Sigmoid colon (tissue), 4 donors: ENCODE measurements around the gene MS4A1.

Experiments used
- CTCF ChIP-seq, 4 experiments: fragments of 450-650 bp in 3 of 4; fragments of 200-600 bp in 1 of 4; IDR thresholded peaks; one replicate each; pipeline ENCODE4 v1.5.1; 2016 to 2019; ENCODE audit warnings: antibody characterized with exemption in 4 of 4, mild to moderate bottlenecking in 3 of 4, moderate library complexity in 2 of 4
- EP300 ChIP-seq, 4 donors: sonication (generic); formaldehyde crosslinking; IDR thresholded peaks; one replicate each; pipeline ENCODE4 v1.6.1; 2017; ENCODE audit warnings: antibody characterized with exemption in 4 of 4
- POLR2AphosphoS5 ChIP-seq, 4 donors: sonication (generic); formaldehyde crosslinking; IDR thresholded peaks; one replicate each; pipeline ENCODE4 v1.6.1; 2017; ENCODE audit warnings: antibody characterized with exemption in 4 of 4

GRCh38 chr11:60504219-60504905 lies 48.7 kb downstream of the MS4A1 start:
- TF ChIP-seq POLR2AphosphoS5 (IDR thresholded peaks at IDR 0.05) (no peak), EP300 (IDR thresholded peaks at IDR 0.05) (no peak), CTCF (IDR thresholded peaks at IDR 0.05) (no peak)
